ENCODE results near the gene ZNF106.

ZNF106 gene

DNA sequence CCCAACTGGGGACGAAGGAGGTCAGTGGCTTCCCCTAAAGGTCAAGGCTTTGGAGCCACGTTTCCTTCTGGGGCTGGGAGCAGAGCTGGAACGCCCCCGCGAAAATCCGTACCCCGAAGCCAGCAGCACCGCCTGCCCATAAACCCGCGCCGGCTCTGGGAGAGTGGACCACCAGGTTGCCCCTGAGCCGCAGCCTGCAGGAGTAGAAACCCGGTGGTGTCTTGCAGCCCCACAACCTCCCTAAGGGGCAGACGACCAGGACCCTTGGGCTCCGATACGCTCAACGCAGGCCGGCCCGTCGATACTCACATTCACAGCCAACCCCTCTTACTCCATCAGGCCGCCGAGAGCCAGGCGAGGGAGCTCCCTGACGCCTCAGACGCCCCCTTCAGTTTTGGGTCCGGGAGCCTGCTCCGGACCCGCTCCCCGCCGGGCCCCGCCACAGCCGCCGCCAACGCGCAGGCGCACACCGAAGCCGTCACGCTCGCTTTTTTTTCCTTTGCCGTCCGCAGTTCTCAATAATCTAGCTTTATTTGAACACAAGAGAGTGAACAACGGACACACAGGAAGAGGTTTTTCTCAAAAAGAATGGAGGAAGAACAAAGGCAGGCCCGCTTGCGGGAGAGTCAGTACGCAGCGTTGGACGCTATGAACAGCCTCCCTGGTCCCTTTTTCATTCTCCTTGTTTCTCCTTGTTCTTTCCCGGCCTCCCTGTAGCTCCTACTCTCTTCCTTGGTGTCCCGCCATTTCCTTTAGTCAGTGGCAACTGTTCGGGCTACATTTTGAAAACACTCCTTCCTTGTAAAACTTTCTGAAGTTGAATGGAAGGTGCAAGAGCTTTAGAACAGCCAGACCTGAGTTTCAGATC lies at the start of gene ZNF106:
Gene ZNF106 (minus strand): TSS at position 471 of the 868 bp plus-strand sequence. CDS start 18,852 bp downstream, outside the sequence.
- peak; percentile 50 for ATAC-seq
- TF ChIP-seq TCF4 (CRISPR knock-in tag; IDR thresholded peaks at IDR 0.05; ENCODE audit: borderline replicate concordance) = no peak
- TF ChIP-seq ZNF8 (CRISPR knock-in tag; IDR thresholded peaks at IDR 0.05) = no peak
- no peak for TF ChIP-seq CREB5 (CRISPR knock-in tag; IDR thresholded peaks at IDR 0.05; ENCODE audit: low read depth)
- TF ChIP-seq, protein P1, sequence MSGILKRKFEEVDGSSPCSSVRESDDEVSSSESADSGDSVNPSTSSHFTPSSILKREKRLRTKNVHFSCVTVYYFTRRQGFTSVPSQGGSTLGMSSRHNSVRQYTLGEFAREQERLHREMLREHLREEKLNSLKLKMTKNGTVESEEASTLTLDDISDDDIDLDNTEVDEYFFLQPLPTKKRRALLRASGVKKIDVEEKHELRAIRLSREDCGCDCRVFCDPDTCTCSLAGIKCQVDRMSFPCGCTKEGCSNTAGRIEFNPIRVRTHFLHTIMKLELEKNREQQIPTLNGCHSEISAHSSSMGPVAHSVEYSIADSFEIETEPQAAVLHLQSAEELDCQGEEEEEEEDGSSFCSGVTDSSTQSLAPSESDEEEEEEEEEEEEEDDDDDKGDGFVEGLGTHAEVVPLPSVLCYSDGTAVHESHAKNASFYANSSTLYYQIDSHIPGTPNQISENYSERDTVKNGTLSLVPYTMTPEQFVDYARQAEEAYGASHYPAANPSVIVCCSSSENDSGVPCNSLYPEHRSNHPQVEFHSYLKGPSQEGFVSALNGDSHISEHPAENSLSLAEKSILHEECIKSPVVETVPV (CRISPR knock-in tag; IDR thresholded peaks at IDR 0.05) = no peak
- 0 out of 2 replicates have a peak, but pooled peaks have one; percentile 27 for TF ChIP-seq ZFP3 (CRISPR knock-in tag; IDR thresholded peaks at IDR 0.05)

DNA sequence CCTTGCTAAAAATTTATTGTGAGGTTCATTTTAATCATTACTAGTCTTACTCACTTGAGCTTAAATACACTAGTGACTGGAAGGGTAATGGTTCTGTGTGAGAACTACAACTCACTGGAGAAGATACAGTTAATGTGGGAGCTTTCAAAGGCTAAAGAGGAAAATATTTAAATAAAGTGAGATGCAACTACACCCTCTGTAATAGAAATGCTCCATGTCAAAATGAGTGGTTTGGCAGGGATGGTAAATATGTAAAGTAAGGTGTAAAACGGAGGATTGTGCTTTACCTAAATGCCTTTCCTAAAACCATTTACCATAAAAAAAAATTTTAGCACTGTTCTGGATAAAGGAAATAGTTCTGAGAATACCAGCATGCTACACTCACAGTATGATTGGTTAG lies 42.3 kb upstream of the ZNF106 start:
- TF ChIP-seq, protein P2, sequence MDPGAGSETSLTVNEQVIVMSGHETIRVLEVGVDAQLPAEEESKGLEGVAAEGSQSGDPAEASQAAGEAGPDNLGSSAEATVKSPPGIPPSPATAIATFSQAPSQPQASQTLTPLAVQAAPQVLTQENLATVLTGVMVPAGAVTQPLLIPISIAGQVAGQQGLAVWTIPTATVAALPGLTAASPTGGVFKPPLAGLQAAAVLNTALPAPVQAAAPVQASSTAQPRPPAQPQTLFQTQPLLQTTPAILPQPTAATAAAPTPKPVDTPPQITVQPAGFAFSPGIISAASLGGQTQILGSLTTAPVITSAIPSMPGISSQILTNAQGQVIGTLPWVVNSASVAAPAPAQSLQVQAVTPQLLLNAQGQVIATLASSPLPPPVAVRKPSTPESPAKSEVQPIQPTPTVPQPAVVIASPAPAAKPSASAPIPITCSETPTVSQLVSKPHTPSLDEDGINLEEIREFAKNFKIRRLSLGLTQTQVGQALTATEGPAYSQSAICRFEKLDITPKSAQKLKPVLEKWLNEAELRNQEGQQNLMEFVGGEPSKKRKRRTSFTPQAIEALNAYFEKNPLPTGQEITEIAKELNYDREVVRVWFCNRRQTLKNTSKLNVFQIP (CRISPR knock-in tag; IDR thresholded peaks at IDR 0.05; ENCODE audit: borderline replicate concordance, low read depth) = no peak
- TF ChIP-seq CREB5 (CRISPR knock-in tag; IDR thresholded peaks at IDR 0.05; ENCODE audit: low read depth) (no peak), TSHZ2 (CRISPR knock-in tag; IDR thresholded peaks at IDR 0.05) (no peak), OSR1 (CRISPR knock-in tag; IDR thresholded peaks at IDR 0.05) (no peak), ZFP30 (CRISPR knock-in tag; IDR thresholded peaks at IDR 0.05) (no peak), BACH2 (CRISPR knock-in tag; IDR thresholded peaks at IDR 0.05; ENCODE audit: borderline replicate concordance) (no peak), PATZ1 (CRISPR knock-in tag; IDR thresholded peaks at IDR 0.05; ENCODE audit: borderline replicate concordance) (no peak), TOX (CRISPR knock-in tag; IDR thresholded peaks at IDR 0.05; ENCODE audit: borderline replicate concordance) (no peak), PPARA (CRISPR knock-in tag; IDR thresholded peaks at IDR 0.05; ENCODE audit: borderline replicate concordance) (no peak), ZNF70 (CRISPR knock-in tag; IDR thresholded peaks at IDR 0.05) (no peak), ZNF8 (CRISPR knock-in tag; IDR thresholded peaks at IDR 0.05) (no peak), ZNF565 (CRISPR knock-in tag; conservative IDR thresholded peaks at IDR 0.05; ENCODE audit: low read depth) (no peak), ZFP3 (CRISPR knock-in tag; IDR thresholded peaks at IDR 0.05) (no peak), SNAI2 (CRISPR knock-in tag; IDR thresholded peaks at IDR 0.05) (no peak), ZC3H10 (CRISPR knock-in tag; IDR thresholded peaks at IDR 0.05) (no peak)
- no peak for ATAC-seq

DNA sequence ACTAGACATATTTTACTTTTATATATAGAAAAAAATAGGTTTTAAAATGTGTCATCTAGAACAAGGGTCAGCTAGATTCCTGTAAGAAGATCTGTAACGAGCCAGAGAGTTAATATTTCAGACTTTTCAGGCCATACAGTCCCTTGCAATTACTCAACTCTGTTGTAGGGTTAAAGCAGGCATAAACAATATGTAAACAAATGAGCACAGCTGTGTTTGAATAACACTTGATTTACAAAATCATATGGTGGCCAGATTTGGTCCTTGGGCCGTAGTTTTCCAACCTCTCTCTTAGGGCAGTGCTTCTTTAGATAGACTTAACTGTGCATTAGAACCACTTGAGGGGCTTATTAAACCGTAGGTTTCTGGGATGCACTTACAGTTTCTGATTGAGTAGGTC lies 38.0 kb upstream of the ZNF106 start:
- ATAC-seq = no peak
- TF ChIP-seq ESRRG (CRISPR knock-in tag; IDR thresholded peaks at IDR 0.05) (no peak), ARNTL (CRISPR knock-in tag; IDR thresholded peaks at IDR 0.05; ENCODE audit: borderline replicate concordance, low read depth) (no peak), ZNF565 (CRISPR knock-in tag; conservative IDR thresholded peaks at IDR 0.05; ENCODE audit: low read depth) (no peak), BACH2 (CRISPR knock-in tag; IDR thresholded peaks at IDR 0.05; ENCODE audit: borderline replicate concordance) (no peak), OSR1 (CRISPR knock-in tag; IDR thresholded peaks at IDR 0.05) (no peak), GLIS3 (CRISPR knock-in tag; IDR thresholded peaks at IDR 0.05) (no peak), ZFP30 (CRISPR knock-in tag; IDR thresholded peaks at IDR 0.05) (no peak), ZFP3 (CRISPR knock-in tag; IDR thresholded peaks at IDR 0.05) (no peak), ISL1 (CRISPR knock-in tag; IDR thresholded peaks at IDR 0.05) (no peak), TOX (CRISPR knock-in tag; IDR thresholded peaks at IDR 0.05; ENCODE audit: borderline replicate concordance) (no peak), CSDC2 (CRISPR knock-in tag; IDR thresholded peaks at IDR 0.05) (no peak), SNAI2 (CRISPR knock-in tag; IDR thresholded peaks at IDR 0.05) (no peak), ZNF8 (CRISPR knock-in tag; IDR thresholded peaks at IDR 0.05) (no peak)
- TF ChIP-seq, protein P2 (CRISPR knock-in tag; IDR thresholded peaks at IDR 0.05; ENCODE audit: borderline replicate concordance, low read depth) = no peak
- TF ChIP-seq, protein P1 (CRISPR knock-in tag; IDR thresholded peaks at IDR 0.05) = no peak
